Measurements from ENCODE around the gene RAD1.

GRCh38 chr5:34889394-34889793, 25.9 kb downstream of the RAD1 start:
- TF ChIP-seq, protein P1, sequence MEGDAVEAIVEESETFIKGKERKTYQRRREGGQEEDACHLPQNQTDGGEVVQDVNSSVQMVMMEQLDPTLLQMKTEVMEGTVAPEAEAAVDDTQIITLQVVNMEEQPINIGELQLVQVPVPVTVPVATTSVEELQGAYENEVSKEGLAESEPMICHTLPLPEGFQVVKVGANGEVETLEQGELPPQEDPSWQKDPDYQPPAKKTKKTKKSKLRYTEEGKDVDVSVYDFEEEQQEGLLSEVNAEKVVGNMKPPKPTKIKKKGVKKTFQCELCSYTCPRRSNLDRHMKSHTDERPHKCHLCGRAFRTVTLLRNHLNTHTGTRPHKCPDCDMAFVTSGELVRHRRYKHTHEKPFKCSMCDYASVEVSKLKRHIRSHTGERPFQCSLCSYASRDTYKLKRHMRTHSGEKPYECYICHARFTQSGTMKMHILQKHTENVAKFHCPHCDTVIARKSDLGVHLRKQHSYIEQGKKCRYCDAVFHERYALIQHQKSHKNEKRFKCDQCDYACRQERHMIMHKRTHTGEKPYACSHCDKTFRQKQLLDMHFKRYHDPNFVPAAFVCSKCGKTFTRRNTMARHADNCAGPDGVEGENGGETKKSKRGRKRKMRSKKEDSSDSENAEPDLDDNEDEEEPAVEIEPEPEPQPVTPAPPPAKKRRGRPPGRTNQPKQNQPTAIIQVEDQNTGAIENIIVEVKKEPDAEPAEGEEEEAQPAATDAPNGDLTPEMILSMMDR (IDR thresholded peaks at IDR 0.05), result no peak
- TF ChIP-seq POLR2A (IDR thresholded peaks at IDR 0.05), result no peak
